Activated CD4-positive, alpha-beta T cell treated with anti-CD3 and anti-CD28 coated beads, Interleukin-2, Interleukin-6, amounts not matched to agents 100 ng/mL and 50 ng/mL, durations not matched to agents 16 hours and 8 hours (primary cell): ENCODE results near the gene PALLD.
A peak's percentile ranks its signal among the peaks of the same experiment; 100 is the strongest.
"Not testable (repeated sequence)": the region's sequence is repeated elsewhere in the genome, so short reads cannot be mapped to it uniquely, and the experiment has no call there.

Experiments used
- DNase-seq: peaks from one replicate; pipeline ENCODE4 v3.0.0-alpha.2; 2020

Gene PALLD

GRCh38 chr4:168682898-168683500, 186.1 kb downstream of the PALLD start:
- DNase-seq, result no peak

- DNase-seq, result no peak
Observed at GRCh38 chr4:168683595-168683994, 186.7 kb downstream of the PALLD start.

GRCh38 chr4:168685136-168685809, 188.4 kb downstream of the PALLD start:
- no peak for DNase-seq

- no peak for DNase-seq
Observed at GRCh38 chr4:168688584-168688983, 191.7 kb downstream of the PALLD start.

GRCh38 chr4:168689791-168690190, 192.9 kb downstream of the PALLD start:
- DNase-seq, result no peak

- DNase-seq, result no peak
Observed at GRCh38 chr4:168690199-168690598, 193.3 kb downstream of the PALLD start.

GRCh38 chr4:168691631-168692369, 194.9 kb downstream of the PALLD start:
- DNase-seq, result no peak

GRCh38 chr4:168693750-168694490, 197.1 kb downstream of the PALLD start:
- DNase-seq, result no peak

- DNase-seq, result no peak
Observed at GRCh38 chr4:168694667-168695066, 197.8 kb downstream of the PALLD start.

- no peak for DNase-seq
Observed at GRCh38 chr4:168695288-168695687, 198.4 kb downstream of the PALLD start.

- DNase-seq, result no peak
Observed at GRCh38 chr4:168696280-168696679, 199.4 kb downstream of the PALLD start.

GRCh38 chr4:168696826-168697225, 200.0 kb downstream of the PALLD start:
- no peak for DNase-seq

- DNase-seq, result no peak
Observed at GRCh38 chr4:168699224-168699878, 202.5 kb downstream of the PALLD start.

- no peak for DNase-seq
Observed at GRCh38 chr4:168701061-168701460, 204.2 kb downstream of the PALLD start.

GRCh38 chr4:168702581-168703087, 205.8 kb downstream of the PALLD start:
- DNase-seq, result not testable (repeated sequence)

GRCh38 chr4:168705121-168705520, 208.3 kb downstream of the PALLD start:
- no peak for DNase-seq

- DNase-seq, result no peak
Observed at GRCh38 chr4:168707205-168707604, 210.4 kb downstream of the PALLD start.

GRCh38 chr4:168708108-168708507, 211.3 kb downstream of the PALLD start:
- no peak for DNase-seq

GRCh38 chr4:168710353-168710946, 213.6 kb downstream of the PALLD start:
- peak; percentile 6 for DNase-seq

- no peak for DNase-seq
Observed at GRCh38 chr4:168711197-168712140, 214.6 kb downstream of the PALLD start.

GRCh38 chr4:168712316-168712890, 215.6 kb downstream of the PALLD start:
- no peak for DNase-seq
